NCI-H1417 (cell line): ENCODE results near the gene LRRC8D.

ENCODE experiments used
- DNase-seq, 3 experiments: peaks; one replicate each; lab custom pipeline; 2025; lab: John Stamatoyannopoulos, UW

Gene LRRC8D

GRCh38 chr1:89896105-89896942 lies 75.5 kb downstream of the LRRC8D start:
- no peak for DNase-seq

GRCh38 chr1:89897347-89898133 lies 76.7 kb downstream of the LRRC8D start:
- DNase-seq = no peak

GRCh38 chr1:89898150-89898549 lies 77.3 kb downstream of the LRRC8D start:
- DNase-seq = peak in 1 of 3 experiments; percentile 32

GRCh38 chr1:89898695-89899470 lies 78.1 kb downstream of the LRRC8D start:
- DNase-seq = no peak

- DNase-seq = peak in 1 of 3 experiments; percentile 13
Measured at GRCh38 chr1:89900323-89900722, 79.5 kb downstream of the LRRC8D start.

- DNase-seq = peak in 1 of 3 experiments; percentile 56
Measured at GRCh38 chr1:89900791-89901708, 80.2 kb downstream of the LRRC8D start.

GRCh38 chr1:89901957-89902669 lies 81.3 kb downstream of the LRRC8D start:
- no peak for DNase-seq

GRCh38 chr1:89903550-89903949 lies 82.7 kb downstream of the LRRC8D start:
- no peak for DNase-seq

GRCh38 chr1:89904219-89904980 lies 83.6 kb downstream of the LRRC8D start:
- no peak for DNase-seq

GRCh38 chr1:89905395-89906058 lies 84.7 kb downstream of the LRRC8D start:
- DNase-seq = no peak

- no peak for DNase-seq
Measured at GRCh38 chr1:89906088-89906487, 85.3 kb downstream of the LRRC8D start.

- no peak for DNase-seq
Measured at GRCh38 chr1:89907727-89908212, 86.9 kb downstream of the LRRC8D start.

GRCh38 chr1:89908273-89908671 lies 87.4 kb downstream of the LRRC8D start:
- DNase-seq = no peak

- peak in 1 of 3 experiments; percentile 24 for DNase-seq
Measured at GRCh38 chr1:89908672-89909436, 88.0 kb downstream of the LRRC8D start.

- DNase-seq = no peak
Measured at GRCh38 chr1:89910268-89910667, 89.4 kb downstream of the LRRC8D start.

GRCh38 chr1:89910780-89911179 lies 89.9 kb downstream of the LRRC8D start:
- DNase-seq = no peak

- DNase-seq = no peak
Measured at GRCh38 chr1:89911191-89911991, 90.6 kb downstream of the LRRC8D start.
